GM18519 (cell line): Measurements from ENCODE around the gene WWOX.
A peak's percentile ranks its signal among the peaks of the same experiment; 100 is the strongest.

ENCODE experiments used
- ATAC-seq: cut with Tn5 transposase; IDR thresholded peaks from one replicate; pipeline ENCODE4 v1.9.1; 2021; ENCODE audit warnings: mild to moderate bottlenecking, moderate library complexity; ENCODE audit not compliant: unreplicated experiment, low FRiP score

WWOX gene

DNA sequence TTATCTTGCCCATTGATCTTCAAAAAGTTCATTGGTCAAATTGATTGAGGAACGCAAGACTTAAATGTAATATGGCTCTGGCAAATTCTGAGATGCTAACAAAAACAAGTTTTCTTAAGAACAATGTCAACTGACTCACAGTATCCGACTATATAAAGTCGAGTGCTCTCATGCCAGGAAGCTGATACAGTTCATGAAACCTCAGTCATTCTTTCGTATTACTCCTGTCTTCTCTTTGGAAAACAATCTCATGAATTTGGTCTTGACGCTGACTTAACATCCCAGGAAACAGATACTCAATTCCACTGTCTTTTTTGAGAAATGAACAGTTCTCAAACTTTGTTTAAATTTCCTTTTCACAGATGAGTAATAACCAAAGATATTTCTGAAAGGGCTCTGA lies 796.2 kb downstream of the WWOX start:
- no peak for ATAC-seq

- no peak for ATAC-seq
Measured at GRCh38 chr16:78896280-78896679, 796.8 kb downstream of the WWOX start.

DNA sequence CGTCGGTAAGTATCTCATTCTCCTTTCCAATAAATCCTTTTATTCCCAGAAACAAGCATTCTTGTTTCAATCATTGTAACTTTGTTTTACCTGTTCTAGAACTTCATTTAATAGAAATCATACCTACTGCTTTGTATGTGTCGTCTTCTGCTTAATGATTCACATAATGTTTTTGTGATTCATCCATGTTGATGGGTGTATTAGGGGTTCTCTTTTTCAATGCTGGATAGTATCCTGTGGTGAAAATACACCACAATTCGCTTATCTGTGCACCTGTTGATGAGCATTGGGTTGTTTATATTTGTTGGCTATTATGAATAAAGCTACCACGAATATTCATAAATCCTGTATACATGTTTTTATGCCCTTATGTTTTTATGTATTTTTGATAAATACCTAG lies 797.8 kb downstream of the WWOX start:
- no peak for ATAC-seq

GRCh38 chr16:78900044-78900811 lies 800.8 kb downstream of the WWOX start:
- ATAC-seq = no peak

DNA sequence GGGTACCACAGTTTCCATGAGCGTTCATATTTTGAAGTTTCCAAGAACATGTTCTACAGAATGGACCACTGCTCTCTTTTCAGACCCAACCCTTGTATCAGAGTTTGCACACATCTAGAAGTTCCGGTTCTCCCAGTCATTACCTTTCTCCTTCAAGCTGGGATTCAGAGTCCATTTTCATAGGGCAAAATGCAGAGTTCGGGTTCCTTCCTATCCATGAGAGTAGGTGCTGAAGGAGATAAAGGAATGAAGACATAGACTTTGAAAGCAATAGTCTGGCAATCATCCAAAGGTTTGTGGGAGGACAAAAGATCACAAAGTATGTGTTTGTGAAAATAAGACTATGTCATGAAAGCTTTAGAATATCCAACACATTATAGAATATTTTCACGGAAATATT lies 801.5 kb downstream of the WWOX start:
- ATAC-seq = no peak

- ATAC-seq = no peak
Measured at GRCh38 chr16:78902321-78902720, 802.9 kb downstream of the WWOX start.

GRCh38 chr16:78903237-78903636 lies 803.8 kb downstream of the WWOX start:
- no peak for ATAC-seq

GRCh38 chr16:78903843-78904242 lies 804.4 kb downstream of the WWOX start:
- no peak for ATAC-seq

- ATAC-seq = no peak
Measured at GRCh38 chr16:78906135-78906534, 806.7 kb downstream of the WWOX start.

- ATAC-seq = no peak
Measured at GRCh38 chr16:78909226-78909625, 809.8 kb downstream of the WWOX start.

DNA sequence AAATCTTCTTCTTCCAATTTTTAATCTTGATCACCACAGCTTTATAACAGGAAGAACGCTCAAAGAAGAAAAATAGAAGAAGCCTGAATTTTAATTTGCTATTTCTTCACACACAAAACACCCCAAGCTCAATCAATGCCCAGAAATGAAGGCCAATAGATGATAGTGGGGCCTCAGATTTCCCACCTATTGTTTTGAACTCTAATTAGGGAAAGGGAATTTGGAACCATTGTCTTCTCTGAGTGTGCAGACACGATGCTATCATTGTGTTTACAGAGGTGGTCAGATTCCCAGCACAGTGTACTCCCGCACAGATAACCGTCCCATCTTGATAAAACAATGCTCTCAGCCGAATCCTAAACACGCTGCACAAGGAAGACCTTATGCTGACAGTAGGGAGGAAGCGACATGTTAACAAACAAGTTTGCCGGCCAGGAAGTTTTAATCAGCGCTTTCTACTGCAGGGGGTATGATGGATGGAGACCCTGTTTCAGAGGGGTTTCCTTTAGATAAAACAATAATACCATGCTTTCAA lies 816.4 kb downstream of the WWOX start:
- ATAC-seq = no peak

- no peak for ATAC-seq
Measured at GRCh38 chr16:78916928-78917545, 817.6 kb downstream of the WWOX start.

- ATAC-seq = no peak
Measured at GRCh38 chr16:78918805-78919305, 819.4 kb downstream of the WWOX start.

DNA sequence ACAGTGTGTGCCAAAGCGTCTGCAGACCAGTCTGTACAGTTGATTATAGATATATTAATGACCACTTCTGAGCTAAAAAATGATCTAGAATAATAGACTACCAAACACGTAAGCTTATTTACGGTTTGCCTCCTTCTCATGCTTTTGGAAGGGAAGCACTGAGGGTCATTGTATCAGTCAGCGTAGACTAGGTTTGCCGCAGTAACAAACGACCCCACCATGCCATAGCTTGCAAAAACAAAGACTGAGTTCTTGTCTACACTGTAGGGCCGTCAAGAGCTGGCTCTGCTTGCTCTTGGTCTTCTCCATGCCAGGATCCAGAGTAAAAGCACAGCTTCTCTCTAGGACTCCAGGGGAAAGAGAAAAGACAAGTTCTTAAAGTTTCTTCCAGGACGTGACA lies 820.4 kb downstream of the WWOX start:
- no peak for ATAC-seq

GRCh38 chr16:78920621-78921020 lies 821.2 kb downstream of the WWOX start:
- ATAC-seq = no peak

- ATAC-seq = peak; percentile 62
Measured at GRCh38 chr16:78925083-78925767, 825.8 kb downstream of the WWOX start.

- ATAC-seq = no peak
Measured at GRCh38 chr16:78926723-78927210, 827.3 kb downstream of the WWOX start.

DNA sequence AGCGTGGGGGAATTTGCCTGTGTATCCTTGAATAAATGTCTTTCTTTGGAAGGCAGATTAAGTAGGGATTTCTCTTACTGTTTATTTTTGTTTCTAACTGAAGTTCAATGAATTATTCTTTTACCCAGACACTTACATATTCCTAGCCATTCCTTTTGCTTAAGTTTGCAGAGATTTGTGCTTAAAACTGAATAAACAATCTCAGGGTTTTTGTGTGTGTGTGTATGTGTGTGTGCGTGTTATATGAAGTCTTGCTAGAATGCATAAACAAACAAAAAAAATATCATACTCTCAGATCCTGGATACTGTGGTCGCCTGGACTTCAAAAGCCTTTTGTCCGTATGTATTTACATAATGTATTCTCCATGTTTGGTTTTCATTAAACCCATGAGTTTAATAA lies 828.3 kb downstream of the WWOX start:
- no peak for ATAC-seq

DNA sequence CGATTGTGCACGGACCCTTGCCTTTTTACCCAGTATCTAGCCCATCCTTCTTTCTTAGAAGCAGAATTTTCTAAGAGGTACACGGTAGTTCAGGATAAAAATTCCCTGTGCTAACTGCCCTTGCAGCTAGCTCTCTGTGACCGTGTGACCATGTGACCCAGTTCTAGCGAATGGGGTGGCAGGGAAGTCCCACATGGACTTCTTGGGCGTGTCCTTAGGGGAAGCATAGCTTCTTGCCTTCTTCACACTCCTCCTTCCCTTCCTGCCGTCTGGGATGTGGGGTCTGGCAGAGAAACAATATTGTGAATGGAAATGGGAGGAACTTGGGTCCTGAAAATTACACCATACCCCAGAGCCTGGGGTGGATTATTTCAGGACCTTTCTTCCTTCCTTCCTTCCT lies 830.4 kb downstream of the WWOX start:
- ATAC-seq = no peak

DNA sequence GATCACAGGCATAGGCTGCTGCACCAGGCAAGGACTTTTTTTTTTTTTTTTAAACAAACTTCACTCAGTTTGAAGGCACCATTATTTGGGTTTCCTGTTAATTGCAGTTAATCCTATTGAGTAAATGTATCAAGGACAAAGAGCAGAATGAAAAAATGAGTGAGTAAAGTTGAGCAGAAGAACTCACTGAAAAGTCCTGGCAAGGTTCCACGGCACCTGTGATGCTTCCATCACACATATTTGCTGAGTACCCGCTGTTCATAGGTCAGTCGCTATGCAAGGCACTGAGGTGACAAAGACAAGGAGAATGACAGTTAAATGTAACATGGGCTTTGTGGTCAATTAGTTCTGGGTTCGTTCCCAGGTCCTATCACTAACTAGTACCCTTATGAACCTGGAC lies 831.1 kb downstream of the WWOX start:
- no peak for ATAC-seq

GRCh38 chr16:78931267-78931666 lies 831.8 kb downstream of the WWOX start:
- no peak for ATAC-seq
